ENCODE results near the gene AGA.

GRCh38 chr4:177480795-177481194 lies 38.6 kb upstream of the AGA start:
- TF ChIP-seq POLR2A (IDR thresholded peaks at IDR 0.05) (no peak), EP300 (IDR thresholded peaks at IDR 0.05) (no peak)

All from ovary (tissue), 1 donor.